GM12892 (cell line): ENCODE results near the gene UGT1A10.

Experiments
- POLR2AphosphoS5 ChIP-seq: IDR thresholded peaks from 2 replicates; pipeline ENCODE4 v1.6.1; 2011; ENCODE audit warnings: low read depth, low read length, control low read depth
- TAF1 ChIP-seq: IDR thresholded peaks from 2 replicates; pipeline ENCODE4 v1.6.1; 2011; ENCODE audit warnings: low read depth, mild to moderate bottlenecking, control low read depth, low read length, borderline replicate concordance

DNA sequence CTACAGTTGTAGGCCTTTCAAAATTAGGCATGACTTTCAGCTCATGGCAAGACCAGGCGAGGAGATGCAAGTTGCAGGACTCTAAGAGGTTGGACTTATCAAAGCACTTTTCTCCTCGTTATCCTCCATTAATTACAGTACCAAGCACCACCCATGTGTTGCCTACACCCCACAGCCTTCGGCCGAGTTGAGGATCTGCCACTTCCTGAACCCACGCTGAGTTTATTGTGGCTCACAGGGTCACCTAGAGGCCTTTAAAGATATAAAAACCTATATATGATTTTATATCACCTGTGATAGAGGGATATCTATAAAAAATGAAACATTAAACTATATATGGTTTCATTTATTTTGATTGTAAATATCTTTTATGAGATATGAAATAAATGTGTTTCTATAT, 2.6 kb downstream of the UGT1A10 start:
- TF ChIP-seq POLR2AphosphoS5 = no peak
- no peak for TF ChIP-seq TAF1
